Measurements from ENCODE around the gene NTM.

- TF ChIP-seq, protein P1, sequence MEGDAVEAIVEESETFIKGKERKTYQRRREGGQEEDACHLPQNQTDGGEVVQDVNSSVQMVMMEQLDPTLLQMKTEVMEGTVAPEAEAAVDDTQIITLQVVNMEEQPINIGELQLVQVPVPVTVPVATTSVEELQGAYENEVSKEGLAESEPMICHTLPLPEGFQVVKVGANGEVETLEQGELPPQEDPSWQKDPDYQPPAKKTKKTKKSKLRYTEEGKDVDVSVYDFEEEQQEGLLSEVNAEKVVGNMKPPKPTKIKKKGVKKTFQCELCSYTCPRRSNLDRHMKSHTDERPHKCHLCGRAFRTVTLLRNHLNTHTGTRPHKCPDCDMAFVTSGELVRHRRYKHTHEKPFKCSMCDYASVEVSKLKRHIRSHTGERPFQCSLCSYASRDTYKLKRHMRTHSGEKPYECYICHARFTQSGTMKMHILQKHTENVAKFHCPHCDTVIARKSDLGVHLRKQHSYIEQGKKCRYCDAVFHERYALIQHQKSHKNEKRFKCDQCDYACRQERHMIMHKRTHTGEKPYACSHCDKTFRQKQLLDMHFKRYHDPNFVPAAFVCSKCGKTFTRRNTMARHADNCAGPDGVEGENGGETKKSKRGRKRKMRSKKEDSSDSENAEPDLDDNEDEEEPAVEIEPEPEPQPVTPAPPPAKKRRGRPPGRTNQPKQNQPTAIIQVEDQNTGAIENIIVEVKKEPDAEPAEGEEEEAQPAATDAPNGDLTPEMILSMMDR (IDR thresholded peaks at IDR 0.05; ENCODE audit: low read depth, low read length), result no peak
- no peak for TF ChIP-seq EZH2phosphoT487 (IDR thresholded peaks at IDR 0.05; ENCODE audit: low read depth)
Measured at GRCh38 chr11:131365329-131365930, 5.0 kb upstream of the NTM start.

All from OCI-LY3 (cell line).